DOHH2 (cell line): ENCODE measurements around the gene TMC4.

ENCODE experiments used
- EZH2phosphoT487 ChIP-seq: fragments of 200-600 bp; sonication (generic); IDR thresholded peaks from 2 replicates; pipeline ENCODE4 v1.6.1; 2017; ENCODE audit warnings: borderline replicate concordance, mild to moderate bottlenecking, antibody characterized with exemption, low read length, moderate library complexity, mixed read lengths
- TF ChIP-seq, protein P1 (sequence below): fragments of 200-600 bp; sonication (generic); IDR thresholded peaks from one replicate; pipeline ENCODE4 v1.5.1; 2014; ENCODE audit warnings: antibody characterized with exemption, mild to moderate bottlenecking, low read depth, low read length; ENCODE audit not compliant: poor library complexity, severe bottlenecking

GRCh38 chr19:54207983-54208783 is 35.2 kb upstream of the TMC4 start:
- TF ChIP-seq, protein P1, sequence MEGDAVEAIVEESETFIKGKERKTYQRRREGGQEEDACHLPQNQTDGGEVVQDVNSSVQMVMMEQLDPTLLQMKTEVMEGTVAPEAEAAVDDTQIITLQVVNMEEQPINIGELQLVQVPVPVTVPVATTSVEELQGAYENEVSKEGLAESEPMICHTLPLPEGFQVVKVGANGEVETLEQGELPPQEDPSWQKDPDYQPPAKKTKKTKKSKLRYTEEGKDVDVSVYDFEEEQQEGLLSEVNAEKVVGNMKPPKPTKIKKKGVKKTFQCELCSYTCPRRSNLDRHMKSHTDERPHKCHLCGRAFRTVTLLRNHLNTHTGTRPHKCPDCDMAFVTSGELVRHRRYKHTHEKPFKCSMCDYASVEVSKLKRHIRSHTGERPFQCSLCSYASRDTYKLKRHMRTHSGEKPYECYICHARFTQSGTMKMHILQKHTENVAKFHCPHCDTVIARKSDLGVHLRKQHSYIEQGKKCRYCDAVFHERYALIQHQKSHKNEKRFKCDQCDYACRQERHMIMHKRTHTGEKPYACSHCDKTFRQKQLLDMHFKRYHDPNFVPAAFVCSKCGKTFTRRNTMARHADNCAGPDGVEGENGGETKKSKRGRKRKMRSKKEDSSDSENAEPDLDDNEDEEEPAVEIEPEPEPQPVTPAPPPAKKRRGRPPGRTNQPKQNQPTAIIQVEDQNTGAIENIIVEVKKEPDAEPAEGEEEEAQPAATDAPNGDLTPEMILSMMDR: no peak
- no peak for TF ChIP-seq EZH2phosphoT487
